ENCODE data around the gene FRMD4A. TPM values are rescaled to one million over a fixed set of nuclear protein-coding genes. Genes with fewer than 3 reads are reported as not detected.

FRMD4A gene
- total RNA-seq, 2 donors from 2014 or later: 18.9 to 46.1 TPM

DNA sequence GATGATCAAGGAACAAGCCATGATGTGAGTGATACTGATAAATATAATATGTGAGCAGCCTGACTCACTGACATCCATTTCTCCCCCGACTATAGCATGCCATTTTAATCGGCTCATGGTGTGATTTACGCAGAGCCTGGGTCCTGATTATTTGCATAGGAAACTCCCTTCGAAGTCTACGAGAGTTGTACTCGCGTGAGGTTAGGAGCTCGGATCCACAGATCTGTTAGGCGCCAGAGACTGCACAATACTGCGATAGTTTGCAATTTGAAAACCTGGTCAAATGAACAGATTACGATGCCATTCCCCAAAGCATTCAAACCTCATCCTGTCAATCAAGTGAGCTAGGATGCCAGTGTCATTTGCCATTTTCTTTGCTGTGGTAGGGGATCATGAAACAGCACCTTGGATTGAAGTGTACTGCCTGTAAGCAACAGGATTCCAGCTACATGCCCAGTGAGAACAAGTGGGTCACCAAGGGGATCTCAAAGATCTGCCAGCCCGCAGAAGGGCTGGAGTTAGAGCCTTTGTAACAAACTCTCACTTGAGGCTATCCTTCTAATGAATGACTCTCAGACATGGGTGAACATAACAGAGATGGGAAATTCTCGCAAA, 158.3 kb downstream of the FRMD4A start:
- 87 to 92% methylated on average over 13 of the region's 13 CpGs for WGBS, 2 donors
- TF ChIP-seq, protein P1, sequence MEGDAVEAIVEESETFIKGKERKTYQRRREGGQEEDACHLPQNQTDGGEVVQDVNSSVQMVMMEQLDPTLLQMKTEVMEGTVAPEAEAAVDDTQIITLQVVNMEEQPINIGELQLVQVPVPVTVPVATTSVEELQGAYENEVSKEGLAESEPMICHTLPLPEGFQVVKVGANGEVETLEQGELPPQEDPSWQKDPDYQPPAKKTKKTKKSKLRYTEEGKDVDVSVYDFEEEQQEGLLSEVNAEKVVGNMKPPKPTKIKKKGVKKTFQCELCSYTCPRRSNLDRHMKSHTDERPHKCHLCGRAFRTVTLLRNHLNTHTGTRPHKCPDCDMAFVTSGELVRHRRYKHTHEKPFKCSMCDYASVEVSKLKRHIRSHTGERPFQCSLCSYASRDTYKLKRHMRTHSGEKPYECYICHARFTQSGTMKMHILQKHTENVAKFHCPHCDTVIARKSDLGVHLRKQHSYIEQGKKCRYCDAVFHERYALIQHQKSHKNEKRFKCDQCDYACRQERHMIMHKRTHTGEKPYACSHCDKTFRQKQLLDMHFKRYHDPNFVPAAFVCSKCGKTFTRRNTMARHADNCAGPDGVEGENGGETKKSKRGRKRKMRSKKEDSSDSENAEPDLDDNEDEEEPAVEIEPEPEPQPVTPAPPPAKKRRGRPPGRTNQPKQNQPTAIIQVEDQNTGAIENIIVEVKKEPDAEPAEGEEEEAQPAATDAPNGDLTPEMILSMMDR (IDR thresholded peaks at IDR 0.05): no peak
- intact Hi-C loops (cut with DNase I): no loop called here
- peaks cover 14% of the 10 kb centered on the region for H3K4me1 ChIP-seq
- no peaks in the 10 kb centered on the region for H3K27me3 ChIP-seq
- no peaks in the 10 kb centered on the region for H3K36me3 ChIP-seq (replicated peaks in 1 of 2; ENCODE audit: insufficient read depth in 1 of 2, low read depth in 2 of 2)
- DNase-seq (no peak), ATAC-seq (no peak)
- H3K4me3 ChIP-seq: no peak overlapping the region
- H3K9me3 ChIP-seq: no peaks in the 10 kb centered on the region
- H3K27ac ChIP-seq: no peak overlapping the region

- Histone ChIP-seq H3K4me1 (peaks cover 10% of the 10 kb centered on the region), H3K4me3 (no peak overlapping the region), H3K36me3 (replicated peaks in 1 of 2; ENCODE audit: insufficient read depth in 1 of 2, low read depth in 2 of 2) (no peaks in the 10 kb centered on the region), H3K27ac (no peak overlapping the region), H3K9me3 (no peaks in the 10 kb centered on the region), H3K27me3 (no peaks in the 10 kb centered on the region)
- ATAC-seq (no peak), DNase-seq (no peak)
- intact Hi-C loops (cut with DNase I): no loop called here
- WGBS, 2 donors: 93 to 94% methylated on average over 1 of the region's 1 CpG
- TF ChIP-seq, protein P1 (IDR thresholded peaks at IDR 0.05): no peak
- no peak for TF ChIP-seq POLR2A (IDR thresholded peaks at IDR 0.05)
These were observed 159.4 kb downstream of the FRMD4A start for GRCh38 chr10:14171336-14171735.

- TF ChIP-seq, protein P1 (IDR thresholded peaks at IDR 0.05): no peak
- TF ChIP-seq POLR2A (IDR thresholded peaks at IDR 0.05): no peak
- ATAC-seq (peak; percentile 47), DNase-seq (peak in 2 of 4 donors; percentile 6 to 9)
- intact Hi-C loops (cut with DNase I): no loop called here
- Histone ChIP-seq H3K9me3 (no peaks in the 10 kb centered on the region), H3K27ac (peak overlapping the region in 3 of 4 donors; percentile 33 to 62 (median 38)), H3K36me3 (replicated peaks in 1 of 2; ENCODE audit: insufficient read depth in 1 of 2, low read depth in 2 of 2) (no peaks in the 10 kb centered on the region), H3K4me1 (no peaks in the 10 kb centered on the region), H3K4me3 (no peak overlapping the region), H3K27me3 (no peaks in the 10 kb centered on the region)
- WGBS, 2 donors: 62 to 63% methylated on average over 20 of the region's 20 CpGs
These were observed 167.2 kb downstream of the FRMD4A start for GRCh38 chr10:14163377-14164086.

GRCh38 chr10:14162629-14163344, 167.9 kb downstream of the FRMD4A start:
- intact Hi-C loops (cut with DNase I): no loop called here
- WGBS, 2 donors: 53 to 62% methylated on average over 5 of the region's 5 CpGs
- DNase-seq (no peak), ATAC-seq (no peak)
- no peaks in the 10 kb centered on the region for H3K36me3 ChIP-seq (replicated peaks in 1 of 2; ENCODE audit: insufficient read depth in 1 of 2, low read depth in 2 of 2)
- no peaks in the 10 kb centered on the region for H3K27me3 ChIP-seq
- H3K9me3 ChIP-seq: no peaks in the 10 kb centered on the region
- no peaks in the 10 kb centered on the region for H3K4me1 ChIP-seq
- H3K4me3 ChIP-seq: no peak overlapping the region
- H3K27ac ChIP-seq: peak overlapping the region in 1 of 4 donors; percentile 33
- TF ChIP-seq POLR2A (IDR thresholded peaks at IDR 0.05): no peak
- TF ChIP-seq, protein P1 (IDR thresholded peaks at IDR 0.05): no peak
